HG02571 (cell line): ENCODE results near the gene IGF1R.

ENCODE experiments used
- ATAC-seq: cut with Tn5 transposase; IDR thresholded peaks from one replicate; pipeline ENCODE4 v1.9.1; 2021; ENCODE audit warnings: mild to moderate bottlenecking, moderate library complexity; ENCODE audit not compliant: unreplicated experiment

Gene IGF1R

GRCh38 chr15:98724048-98724447 lies 75.7 kb downstream of the IGF1R start:
- ATAC-seq, result no peak

- ATAC-seq, result no peak
Measured at GRCh38 chr15:98724494-98724893, 76.2 kb downstream of the IGF1R start.

- no peak for ATAC-seq
Measured at GRCh38 chr15:98725874-98726273, 77.5 kb downstream of the IGF1R start.

- ATAC-seq, result no peak
Measured at GRCh38 chr15:98727115-98728040, 79.0 kb downstream of the IGF1R start.

GRCh38 chr15:98728082-98728810 lies 79.9 kb downstream of the IGF1R start:
- no peak for ATAC-seq

- no peak for ATAC-seq
Measured at GRCh38 chr15:98728811-98729160, 80.4 kb downstream of the IGF1R start.

GRCh38 chr15:98729446-98730042 lies 81.2 kb downstream of the IGF1R start:
- no peak for ATAC-seq

GRCh38 chr15:98730860-98731711 lies 82.7 kb downstream of the IGF1R start:
- no peak for ATAC-seq

GRCh38 chr15:98731712-98732450 lies 83.5 kb downstream of the IGF1R start:
- no peak for ATAC-seq

GRCh38 chr15:98733098-98733497 lies 84.8 kb downstream of the IGF1R start:
- ATAC-seq, result no peak

- no peak for ATAC-seq
Measured at GRCh38 chr15:98734466-98735199, 86.3 kb downstream of the IGF1R start.

GRCh38 chr15:98735304-98735703 lies 87.0 kb downstream of the IGF1R start:
- ATAC-seq, result no peak

- no peak for ATAC-seq
Measured at GRCh38 chr15:98735895-98736617, 87.7 kb downstream of the IGF1R start.

GRCh38 chr15:98737159-98737558 lies 88.8 kb downstream of the IGF1R start:
- ATAC-seq, result no peak

- ATAC-seq, result no peak
Measured at GRCh38 chr15:98737721-98738120, 89.4 kb downstream of the IGF1R start.

- ATAC-seq, result no peak
Measured at GRCh38 chr15:98738689-98739401, 90.5 kb downstream of the IGF1R start.

GRCh38 chr15:98740295-98740694 lies 92.0 kb downstream of the IGF1R start:
- no peak for ATAC-seq

- no peak for ATAC-seq
Measured at GRCh38 chr15:98740963-98741362, 92.6 kb downstream of the IGF1R start.
